GM18505 (cell line): ENCODE measurements around the gene CPS1.
A peak's percentile ranks its signal among the peaks of the same experiment; 100 is the strongest.

ENCODE experiments used
- ATAC-seq: cut with Tn5 transposase; IDR thresholded peaks from one replicate; pipeline ENCODE4 v1.9.1; 2021; ENCODE audit not compliant: unreplicated experiment
- POLR2A ChIP-seq: IDR thresholded peaks from 4 replicates; pipeline ENCODE4 v1.6.1; 2011; ENCODE audit warnings: borderline replicate concordance; ENCODE audit not compliant: insufficient read depth, insufficient read length; ENCODE audit errors: extremely low read depth

Gene CPS1

DNA sequence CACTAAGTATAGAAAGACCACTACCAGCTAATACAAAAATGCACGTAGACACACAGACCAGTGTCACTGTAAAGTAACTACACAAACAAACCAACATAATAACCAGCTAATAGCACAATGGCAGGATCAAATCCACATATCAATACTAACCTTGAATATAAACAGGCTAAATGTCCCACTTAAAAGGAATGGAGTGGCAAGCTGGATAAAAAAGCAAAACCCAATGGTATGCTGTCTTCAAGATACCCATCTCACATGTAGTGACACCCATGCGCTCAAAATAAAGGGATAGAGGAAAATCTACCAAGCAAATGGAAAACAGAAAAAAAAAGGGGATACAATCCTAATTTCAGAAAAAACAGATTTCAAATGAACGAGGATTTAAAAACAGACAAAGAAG lies 41.8 kb downstream of the CPS1 start:
- TF ChIP-seq POLR2A = no peak
- no peak for ATAC-seq

DNA sequence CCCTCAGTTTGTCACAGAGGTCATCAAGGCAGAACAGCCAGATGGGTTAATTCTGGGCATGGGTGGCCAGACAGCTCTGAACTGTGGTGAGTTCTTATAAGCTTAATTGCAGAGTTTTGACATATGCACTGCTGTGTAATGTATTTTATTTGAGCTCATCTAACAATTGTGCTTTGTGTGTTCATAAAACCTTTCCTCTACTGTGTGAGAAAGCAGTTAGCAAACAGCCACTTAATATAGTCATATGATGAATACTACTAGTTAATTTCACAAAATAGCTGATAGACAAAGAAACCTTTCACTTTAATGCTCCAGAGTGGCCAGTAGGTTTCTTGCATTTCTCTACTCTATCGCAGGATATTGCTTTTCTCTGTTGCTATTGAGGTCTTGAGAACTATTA lies 43.1 kb downstream of the CPS1 start:
- no peak for ATAC-seq
- TF ChIP-seq POLR2A = no peak

DNA sequence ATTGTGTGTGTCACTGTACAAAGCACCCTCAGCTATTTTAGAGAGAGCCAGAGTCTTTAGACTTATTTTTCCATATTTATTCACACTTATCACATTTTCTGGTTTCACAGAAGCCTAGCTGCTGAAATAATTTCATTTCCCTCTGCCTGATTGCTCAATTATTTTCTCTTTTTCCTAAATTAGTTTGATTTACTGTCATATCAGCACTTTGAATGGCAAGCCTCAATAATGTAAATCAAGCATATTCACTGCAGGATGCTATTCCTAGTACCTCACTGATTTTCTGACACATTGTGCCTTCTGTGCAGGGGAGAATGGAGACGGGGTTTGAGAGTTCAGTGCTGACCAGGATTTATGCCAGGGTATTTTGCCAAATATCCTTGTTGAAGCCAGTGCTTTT lies 48.3 kb downstream of the CPS1 start:
- no peak for ATAC-seq
- no peak for TF ChIP-seq POLR2A

DNA sequence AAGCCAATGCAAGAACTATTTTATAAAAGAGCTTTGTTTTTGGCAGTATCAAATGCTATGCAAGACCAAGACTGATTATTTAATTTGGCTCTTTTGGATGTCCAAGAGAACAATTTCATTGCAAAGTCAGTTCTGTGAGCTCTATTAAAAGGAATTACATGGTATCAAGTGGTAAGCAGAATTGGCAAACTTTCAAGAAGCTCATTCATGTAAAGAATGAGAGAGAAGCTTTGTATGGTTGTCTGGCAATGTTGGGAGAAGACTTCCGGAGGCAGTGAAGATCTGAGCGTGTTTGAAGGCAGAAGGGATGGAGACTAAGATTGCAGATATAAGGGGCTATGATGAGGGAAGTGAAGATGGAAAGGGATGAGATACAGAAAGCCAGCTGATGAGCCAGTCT lies 49.6 kb downstream of the CPS1 start:
- no peak for ATAC-seq
- no peak for TF ChIP-seq POLR2A

DNA sequence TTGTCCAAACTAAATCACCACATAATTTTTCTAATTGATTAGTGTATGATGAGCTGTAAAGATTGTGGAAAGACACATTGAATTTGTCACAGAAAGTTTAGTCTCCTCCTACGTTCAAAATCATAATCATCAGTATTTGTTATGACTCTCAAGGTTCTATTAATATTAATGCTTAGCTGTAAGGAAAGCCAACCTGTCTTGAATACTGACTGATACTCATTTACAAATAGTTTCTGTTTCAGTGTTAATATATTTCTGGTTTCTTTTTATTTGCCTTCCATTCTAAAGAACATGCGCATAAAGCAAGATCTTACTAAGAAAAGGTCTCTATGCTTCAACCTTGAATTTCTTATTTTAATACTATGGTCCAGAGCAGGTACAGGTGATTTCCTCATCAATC lies 55.1 kb downstream of the CPS1 start:
- no peak for TF ChIP-seq POLR2A
- ATAC-seq = peak; percentile 44

DNA sequence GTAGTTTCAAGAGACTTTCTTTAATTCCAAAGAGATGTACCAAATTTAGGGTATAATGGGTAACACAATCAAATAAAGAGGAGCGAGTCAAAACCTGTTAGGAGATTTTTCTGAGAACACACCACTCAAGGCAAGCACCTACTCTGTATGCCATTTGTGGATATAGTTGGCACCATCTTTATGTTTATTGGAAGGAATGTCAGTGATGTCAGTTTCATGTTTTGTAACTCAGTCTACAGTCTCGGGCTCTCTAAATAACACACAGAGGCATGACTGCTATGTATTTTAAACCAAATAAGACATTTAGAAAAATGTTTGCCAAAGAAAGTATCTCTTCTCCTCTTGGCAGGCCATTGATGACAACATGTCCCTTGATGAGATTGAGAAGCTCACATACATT lies 59.7 kb downstream of the CPS1 start:
- no peak for TF ChIP-seq POLR2A
- no peak for ATAC-seq

DNA sequence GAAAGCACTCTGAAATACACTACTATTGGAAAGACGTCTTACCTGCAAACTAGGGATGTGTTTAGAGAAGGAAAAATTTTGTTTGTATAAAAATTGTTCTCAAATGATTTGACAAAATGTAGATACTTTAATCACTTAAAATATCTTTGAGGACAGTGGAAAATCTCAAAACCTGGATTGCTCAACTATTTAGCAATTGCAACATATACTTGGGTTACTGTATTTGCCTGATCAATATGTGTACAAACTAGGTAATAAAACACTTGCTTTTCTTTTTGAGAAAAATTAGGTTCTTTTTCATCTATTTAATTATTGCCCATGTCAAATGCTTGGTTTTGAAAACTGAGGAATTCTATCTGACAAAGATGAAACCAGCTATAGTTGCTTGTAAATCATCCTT lies 60.9 kb downstream of the CPS1 start:
- TF ChIP-seq POLR2A = no peak
- ATAC-seq = no peak

DNA sequence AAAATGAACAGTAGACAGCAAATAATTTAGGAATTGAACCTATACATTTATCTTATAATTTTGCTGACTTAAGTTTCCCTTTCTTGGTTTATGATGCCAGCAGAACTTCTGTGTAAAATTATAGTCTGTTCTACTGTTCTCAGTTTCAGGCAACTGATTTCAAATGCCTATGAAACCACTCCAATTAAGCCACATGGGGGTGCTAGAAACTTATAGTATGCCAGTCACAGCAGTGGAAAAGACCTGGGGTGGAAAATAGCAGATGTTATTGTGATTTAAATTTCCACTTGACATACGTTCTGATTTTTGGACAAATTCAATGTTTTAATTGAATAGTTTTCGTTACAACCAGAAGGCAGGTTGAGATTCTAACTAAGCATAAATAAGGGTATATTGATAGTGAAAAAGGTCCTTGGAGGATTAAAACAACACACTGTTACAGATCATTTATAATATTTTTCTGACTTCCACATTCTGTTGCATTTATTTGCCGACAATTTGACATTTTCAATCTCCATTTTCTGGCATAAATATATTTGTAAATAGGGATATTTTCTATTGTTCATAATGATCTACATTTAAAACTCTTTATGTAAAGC lies 61.4 kb downstream of the CPS1 start:
- no peak for ATAC-seq
- no peak for TF ChIP-seq POLR2A

DNA sequence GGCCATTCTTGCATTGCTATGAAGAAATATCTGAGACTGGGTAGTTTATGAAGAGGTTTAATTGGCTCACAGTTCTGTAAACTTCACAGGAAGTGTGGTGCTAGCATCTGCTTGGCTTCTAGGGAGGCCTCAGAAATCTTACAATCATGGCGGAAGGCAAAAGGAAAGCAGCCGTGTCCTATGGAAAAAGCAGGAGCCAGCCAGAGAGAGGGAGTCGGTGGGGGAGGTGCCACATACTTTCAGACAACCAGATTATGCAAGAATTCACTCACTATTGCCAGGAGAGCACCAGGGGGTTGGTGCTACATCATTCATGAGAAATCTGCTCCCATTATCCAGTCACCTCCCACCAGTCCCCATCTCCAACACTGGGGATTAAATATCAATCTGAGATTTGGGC lies 64.1 kb downstream of the CPS1 start:
- no peak for TF ChIP-seq POLR2A
- no peak for ATAC-seq

DNA sequence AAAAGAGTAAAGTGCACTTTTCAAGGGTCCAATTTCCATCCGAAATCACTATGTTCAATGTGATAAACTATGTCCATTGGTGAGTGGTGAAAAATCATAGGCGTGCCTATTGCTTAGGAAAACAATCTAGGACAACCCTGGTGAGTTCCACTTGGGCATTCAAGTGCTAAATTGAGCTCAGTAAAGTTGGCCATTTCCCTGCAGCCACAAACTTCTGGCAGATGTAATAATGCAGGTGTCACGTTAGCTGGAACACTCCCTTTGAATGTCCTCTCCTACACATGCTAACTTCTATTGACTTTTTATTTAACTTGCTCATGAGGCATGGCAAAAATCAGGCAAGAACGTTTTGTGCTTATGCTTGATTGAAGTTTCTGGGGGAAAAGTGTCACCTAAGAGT lies 67.1 kb downstream of the CPS1 start:
- ATAC-seq = no peak
- TF ChIP-seq POLR2A = no peak

DNA sequence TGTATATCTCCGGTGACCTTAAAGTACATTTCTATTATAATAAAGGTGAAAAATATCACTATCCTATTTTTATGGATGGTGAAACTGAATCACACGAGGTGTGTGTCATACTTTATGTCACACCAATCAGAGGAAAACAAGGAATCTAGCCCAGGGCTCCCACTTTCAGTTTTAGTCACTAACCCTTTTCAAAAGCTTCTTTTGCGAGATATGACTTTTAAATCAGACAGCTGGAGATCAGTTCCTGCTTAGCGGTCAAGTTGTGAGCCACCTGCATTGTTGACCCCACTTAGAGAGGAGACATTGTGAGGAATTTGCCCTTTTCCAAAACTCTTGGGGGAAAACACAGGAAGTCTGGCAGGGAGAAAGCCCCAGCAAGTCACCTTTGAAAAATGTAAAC lies 70.5 kb downstream of the CPS1 start:
- no peak for ATAC-seq
- no peak for TF ChIP-seq POLR2A

DNA sequence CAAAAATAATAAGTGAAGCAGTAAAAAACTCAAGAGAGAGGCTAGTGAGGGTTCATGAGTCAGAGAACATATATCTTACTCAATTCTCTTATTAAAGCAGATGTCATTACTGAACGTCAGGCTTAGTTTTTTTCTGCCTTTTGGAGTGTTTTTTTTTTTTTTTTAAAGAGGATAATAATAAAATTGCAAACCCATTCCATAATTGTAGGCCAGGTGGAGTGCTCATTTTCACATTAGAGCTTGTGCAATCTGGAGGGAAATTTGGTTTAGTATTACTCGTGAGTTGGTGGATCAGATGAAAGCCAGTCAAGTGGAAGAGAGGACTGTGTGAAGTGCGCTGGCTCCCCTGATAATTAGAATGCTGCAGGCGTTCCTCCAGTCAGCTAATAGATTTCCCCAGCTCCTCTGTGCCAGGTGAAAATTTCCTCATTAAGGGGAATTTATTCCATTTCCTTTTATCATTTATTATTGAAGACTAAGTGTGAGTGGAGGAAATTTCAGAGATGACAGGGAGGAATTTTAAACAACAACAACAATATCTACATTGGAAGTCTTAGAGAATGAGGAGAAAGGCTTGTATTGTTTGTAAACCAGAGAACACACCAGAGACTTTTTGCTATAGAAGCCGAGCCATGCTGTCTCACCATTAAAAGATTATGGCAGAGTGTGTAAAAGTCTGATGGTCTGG lies 74.6 kb downstream of the CPS1 start:
- no peak for ATAC-seq
- TF ChIP-seq POLR2A = no peak

DNA sequence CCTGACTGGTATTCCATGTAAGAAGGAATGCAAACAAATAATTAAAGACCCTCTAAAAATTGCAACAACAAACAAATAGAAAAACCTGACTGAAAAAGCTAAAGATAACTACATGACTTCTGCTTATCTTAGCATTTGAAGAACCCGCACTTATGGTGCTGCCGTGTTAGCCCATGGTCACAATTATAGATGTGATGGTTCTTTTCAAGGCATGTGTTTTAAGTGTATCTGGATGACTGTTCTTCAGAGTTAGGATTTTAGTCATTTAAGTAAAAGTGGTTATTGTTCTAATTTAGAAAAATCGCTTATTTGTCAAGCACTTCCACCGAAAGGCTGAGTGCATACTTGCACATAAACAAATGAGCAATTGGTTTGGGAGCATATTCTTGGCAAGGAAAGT lies 77.3 kb downstream of the CPS1 start:
- ATAC-seq = no peak
- TF ChIP-seq POLR2A = no peak

DNA sequence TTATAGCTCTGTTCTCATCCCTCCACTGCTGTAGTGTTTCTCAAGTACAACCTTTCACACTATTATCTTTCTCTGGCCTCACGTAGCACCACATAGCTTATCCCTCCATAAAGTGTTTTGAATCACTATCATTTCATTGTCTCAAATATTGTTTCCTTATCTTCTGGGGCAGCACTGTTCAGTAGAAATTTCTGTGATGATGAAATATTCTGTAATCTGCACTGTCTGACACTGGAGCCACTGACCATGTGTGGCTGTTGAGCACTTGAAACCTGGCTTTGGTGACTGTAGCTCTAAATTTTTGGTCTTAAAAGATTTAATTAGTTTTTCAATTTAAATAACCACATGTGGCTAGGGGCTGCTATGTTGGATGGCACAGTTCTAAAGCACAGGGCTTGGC lies 78.9 kb downstream of the CPS1 start:
- no peak for ATAC-seq
- no peak for TF ChIP-seq POLR2A

DNA sequence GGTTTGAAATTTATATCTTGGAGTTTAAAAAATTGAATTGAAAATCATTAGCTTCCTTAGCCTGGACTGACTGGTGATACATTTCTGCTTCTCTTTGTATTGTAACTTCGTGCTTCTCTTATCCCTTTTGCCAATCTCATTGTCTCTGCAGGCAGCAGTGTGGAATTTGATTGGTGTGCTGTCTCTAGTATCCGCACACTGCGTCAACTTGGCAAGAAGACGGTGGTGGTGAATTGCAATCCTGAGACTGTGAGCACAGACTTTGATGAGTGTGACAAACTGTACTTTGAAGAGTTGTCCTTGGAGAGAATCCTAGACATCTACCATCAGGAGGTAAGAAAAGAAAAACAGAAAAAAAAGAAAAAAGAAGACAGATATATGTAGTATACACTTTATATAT lies 85.9 kb downstream of the CPS1 start:
- ATAC-seq = no peak
- TF ChIP-seq POLR2A = no peak
